GM18867 (cell line): Measurements from ENCODE around the gene MXRA7.
"Not testable (repeated sequence)": the region's sequence is repeated elsewhere in the genome, so short reads cannot be mapped to it uniquely, and the experiment has no call there.

Source experiments
- ATAC-seq: cut with Tn5 transposase; IDR thresholded peaks from one replicate; pipeline ENCODE4 v1.9.1; 2021; ENCODE audit warnings: mild to moderate bottlenecking, moderate library complexity; ENCODE audit not compliant: unreplicated experiment

MXRA7 gene, protein sequence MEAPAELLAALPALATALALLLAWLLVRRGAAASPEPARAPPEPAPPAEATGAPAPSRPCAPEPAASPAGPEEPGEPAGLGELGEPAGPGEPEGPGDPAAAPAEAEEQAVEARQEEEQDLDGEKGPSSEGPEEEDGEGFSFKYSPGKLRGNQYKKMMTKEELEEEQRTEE

DNA sequence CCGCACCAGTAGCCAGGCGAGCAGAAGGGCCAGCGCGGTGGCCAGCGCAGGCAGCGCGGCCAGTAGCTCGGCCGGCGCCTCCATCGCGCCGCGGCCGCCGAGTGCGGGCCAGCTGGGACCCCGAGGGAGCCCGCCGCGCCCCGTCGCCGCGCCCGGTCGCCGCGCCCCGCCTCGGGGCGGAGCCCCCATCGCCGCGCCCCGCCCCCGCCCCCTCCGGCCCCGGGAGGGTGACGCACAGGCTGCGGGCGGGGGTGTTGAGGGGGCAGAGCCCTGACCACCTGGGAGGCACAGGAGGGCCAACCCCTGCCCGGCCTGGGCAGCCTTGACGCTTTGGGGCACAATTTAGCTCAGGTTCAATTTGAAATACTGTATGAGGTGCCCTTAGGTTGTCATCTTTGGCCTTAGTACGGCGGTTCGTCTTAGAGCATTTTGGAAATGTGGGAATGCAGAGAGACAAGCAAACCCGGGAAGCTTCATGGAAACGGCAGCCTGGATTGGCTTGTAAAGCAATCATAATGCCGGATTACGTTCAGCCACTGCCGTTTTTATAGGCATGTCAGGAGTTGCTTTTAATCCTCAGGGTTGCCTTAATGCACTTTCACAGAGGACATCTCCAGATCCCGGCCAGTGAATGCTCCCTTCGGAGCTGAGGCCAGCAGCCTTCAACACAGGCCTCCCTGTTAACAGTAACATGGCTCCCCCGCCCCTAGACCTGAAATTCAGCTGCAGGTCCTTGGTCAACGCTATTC lies at the start of gene MXRA7:
Gene MXRA7, minus strand, starts transcription at position 103 of the 749 bp plus-strand sequence. Its CDS starts 19 bp downstream, at position 84.
- ATAC-seq: no peak

GRCh38 chr17:76758570-76758969 lies 47.8 kb upstream of the MXRA7 start:
- no peak for ATAC-seq

GRCh38 chr17:76757256-76757655 lies 46.5 kb upstream of the MXRA7 start:
- ATAC-seq: no peak

- ATAC-seq: no peak
Observed at GRCh38 chr17:76755285-76755684, 44.5 kb upstream of the MXRA7 start.

GRCh38 chr17:76753061-76753961 lies 42.5 kb upstream of the MXRA7 start:
- ATAC-seq: no peak

DNA sequence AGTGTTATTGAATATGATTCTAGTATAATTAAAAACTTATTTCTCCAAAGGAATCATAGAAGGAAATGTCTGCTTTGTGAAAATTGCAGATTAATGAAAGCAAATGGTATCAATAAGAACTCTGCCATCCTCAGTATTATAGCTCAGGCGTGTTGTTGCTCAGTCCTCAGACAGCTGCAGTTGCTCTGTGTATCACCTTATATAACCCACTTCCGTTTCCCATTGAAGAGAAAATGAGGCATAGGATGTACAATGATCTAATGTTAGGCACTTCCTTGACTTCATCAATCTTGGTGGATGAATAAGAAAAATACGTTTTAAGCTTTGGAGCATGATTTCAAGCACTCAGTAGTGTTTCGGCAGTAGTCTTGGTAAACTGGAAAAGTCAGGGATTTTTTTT lies 41.2 kb upstream of the MXRA7 start:
- ATAC-seq: no peak

DNA sequence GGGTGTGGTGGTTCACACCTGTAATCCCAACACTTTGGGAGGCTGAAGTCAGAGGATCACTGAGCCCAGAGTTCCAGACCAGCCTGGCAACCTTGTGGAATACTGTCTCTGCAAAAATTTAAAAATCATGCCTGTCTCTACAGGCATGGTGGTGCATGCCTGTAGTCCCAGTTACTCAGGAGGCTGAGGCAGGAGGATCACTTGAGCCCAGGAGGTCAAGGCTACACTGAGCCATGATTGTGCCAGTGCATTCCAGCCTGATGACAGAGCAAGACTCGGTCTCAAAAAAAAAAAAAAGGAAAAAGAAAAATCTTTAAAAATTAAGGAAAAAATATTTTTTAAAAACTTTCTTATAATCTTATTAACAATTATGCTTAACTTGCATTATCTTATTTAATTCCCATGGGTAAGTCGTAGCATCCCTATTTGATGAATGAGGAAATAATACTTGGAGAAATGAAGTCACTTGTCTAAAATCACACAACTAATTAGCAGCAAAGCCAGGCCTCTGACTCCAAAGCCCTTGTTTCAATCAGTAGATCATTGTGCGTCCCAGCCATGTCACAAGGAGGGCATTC lies 40.7 kb upstream of the MXRA7 start:
- ATAC-seq: no peak

GRCh38 chr17:76748657-76749056 lies 37.9 kb upstream of the MXRA7 start:
- ATAC-seq: no peak

DNA sequence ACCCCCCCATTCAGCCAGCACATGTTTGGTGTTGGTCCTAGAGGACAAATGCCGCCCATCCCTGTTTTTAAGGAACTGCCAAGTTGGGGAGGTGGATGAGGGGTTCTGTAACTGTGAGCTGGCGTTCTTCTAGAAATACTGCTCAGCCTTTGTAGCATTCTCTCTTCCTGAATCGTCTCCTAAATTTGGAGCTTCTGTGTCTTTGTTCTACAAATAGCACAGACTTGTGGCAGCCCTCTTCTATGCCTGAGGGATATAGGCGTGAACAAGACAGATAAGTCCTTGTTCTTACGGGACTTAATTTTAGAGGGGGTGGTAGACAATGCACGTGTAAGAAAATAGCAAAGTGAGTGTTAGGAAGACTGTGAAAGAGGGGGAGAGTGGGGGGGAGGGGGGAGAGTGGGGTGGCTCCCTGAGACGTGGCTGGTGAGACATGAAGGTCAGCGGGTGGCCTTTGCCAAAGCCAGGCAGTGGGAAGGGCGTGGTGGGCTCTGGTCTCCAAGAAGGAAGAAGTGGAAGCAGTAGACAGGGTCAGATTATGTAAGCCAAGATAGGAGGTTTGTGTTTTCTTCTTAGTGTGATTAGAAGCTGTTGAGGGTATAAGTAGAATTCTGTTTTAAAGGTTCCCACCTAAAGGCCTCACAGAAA lies 37.1 kb upstream of the MXRA7 start:
- no peak for ATAC-seq

DNA sequence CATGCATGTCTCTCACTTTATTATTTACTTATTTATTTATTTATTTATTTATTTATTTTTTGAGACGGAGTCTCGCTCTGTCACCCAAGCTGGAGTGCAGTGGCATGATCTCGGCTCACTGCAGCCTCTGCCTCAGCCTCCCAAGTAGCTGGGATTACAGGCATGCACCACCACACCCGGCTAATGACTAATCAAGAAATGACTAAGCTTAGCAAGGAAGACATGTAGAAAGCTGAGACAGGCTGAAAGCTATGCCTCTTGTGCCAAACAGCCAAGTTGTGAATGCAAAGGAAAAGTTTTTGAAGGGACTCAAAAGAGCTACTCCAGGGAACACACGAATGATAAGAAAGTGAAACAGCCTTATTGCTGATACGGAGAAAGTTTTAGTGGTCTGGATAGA lies 35.0 kb upstream of the MXRA7 start:
- ATAC-seq: not testable (repeated sequence)

DNA sequence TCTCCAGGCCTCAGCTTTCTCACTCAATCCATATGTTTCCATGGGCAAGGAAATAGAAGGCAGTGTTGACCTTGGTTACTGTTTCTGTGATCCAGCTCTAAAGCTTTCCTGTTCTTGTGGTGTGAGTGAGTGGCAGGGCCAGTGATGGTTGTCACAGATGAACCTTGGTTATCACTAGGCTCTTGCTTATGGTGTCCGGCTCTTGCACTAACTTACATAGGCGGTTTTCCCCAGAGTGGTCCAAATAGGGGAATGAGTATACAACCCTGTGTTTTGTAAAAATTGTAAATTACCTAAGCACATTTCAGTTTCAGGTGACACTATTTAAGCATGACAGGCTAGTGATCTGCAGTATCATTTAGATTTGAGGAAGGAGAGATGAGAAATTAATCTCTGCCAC lies 34.0 kb upstream of the MXRA7 start:
- no peak for ATAC-seq

DNA sequence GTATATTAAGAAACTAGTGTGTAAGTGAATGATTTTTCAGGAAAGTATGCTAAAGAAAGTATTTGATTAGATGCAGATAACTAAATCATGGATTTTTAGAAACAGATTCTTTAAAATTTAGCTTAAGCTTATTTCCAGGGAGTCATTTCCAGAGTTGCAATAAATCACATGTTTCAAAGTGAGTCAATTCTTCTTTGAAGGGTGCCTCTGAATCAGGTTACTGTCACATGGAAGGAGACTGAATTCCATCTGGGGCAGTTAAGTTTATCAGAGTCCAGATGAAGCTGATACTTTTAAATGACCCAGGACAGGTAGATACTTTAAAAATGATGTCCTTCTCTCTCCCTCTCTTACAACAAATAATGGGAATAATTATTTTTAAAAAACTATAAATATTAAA lies 32.2 kb upstream of the MXRA7 start:
- ATAC-seq: no peak

GRCh38 chr17:76740329-76741118 lies 29.8 kb upstream of the MXRA7 start:
- ATAC-seq: no peak

- not testable (repeated sequence) for ATAC-seq
Observed at GRCh38 chr17:76739568-76740115, 28.9 kb upstream of the MXRA7 start.

- no peak for ATAC-seq
Observed at GRCh38 chr17:76738468-76738850, 27.7 kb upstream of the MXRA7 start.

DNA sequence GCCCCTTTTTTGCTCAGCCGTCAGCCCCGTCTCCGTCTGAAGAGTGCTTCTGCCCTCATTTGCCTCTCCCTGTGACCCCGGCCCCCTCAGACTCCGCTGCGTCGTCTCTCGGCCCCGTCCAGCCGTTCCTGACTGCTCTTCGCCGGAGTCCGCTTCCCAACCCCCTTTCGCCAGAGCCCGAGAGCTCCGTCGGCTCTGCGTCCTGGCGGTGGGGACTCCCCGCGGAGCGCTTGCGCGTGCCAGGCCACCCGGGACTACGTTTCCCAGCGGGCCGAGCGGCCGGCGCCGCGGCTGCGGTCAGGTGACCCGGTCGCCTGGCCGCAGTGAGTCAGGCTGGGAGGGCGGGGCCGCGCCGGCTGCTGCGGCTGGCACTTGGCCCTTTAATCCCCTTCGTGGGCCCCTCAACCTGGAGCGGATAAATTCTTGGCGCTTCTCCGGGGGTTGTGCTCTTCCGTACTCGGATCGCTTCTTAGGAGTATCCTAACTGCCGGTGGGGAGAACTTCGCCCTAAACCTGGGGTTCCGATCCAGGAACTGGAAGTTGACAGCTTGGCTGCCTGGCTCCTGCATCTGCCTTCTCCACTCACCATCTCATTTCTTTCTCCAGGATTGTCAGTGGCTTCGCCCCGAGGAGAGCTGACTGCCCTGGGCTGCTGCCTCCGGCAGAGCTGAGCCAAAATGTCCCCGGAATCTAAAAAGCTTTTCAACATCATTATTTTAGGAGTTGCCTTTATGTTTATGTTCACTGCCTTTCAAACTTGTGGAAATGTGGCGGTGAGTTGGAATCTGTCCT lies 27.1 kb upstream of the MXRA7 start, which contains the start of gene MFSD11:
Gene MFSD11, plus strand, starts transcription at position 444 of the 792 bp plus-strand sequence. Its CDS starts 234 bp downstream, at position 678.
- peak; percentile 57 for ATAC-seq

GRCh38 chr17:76737082-76737675 lies 26.4 kb upstream of the MXRA7 start, which contains the start of gene SRSF2:
TSS of gene SRSF2 (minus strand) at chr17:76737331. CDS start at chr17:76737160, 171 bp downstream.
- ATAC-seq: peak; percentile 66
